NCI-H2171 treated with DMSO at 0.1 percent for 48 hours (cell line): ENCODE data around the gene MYO16.

ENCODE experiments used
- DNase-seq: peaks from one replicate; lab custom pipeline; 2025; lab: John Stamatoyannopoulos, UW

Gene MYO16

GRCh38 chr13:108629181-108629752, at the start of gene MYO16:
Gene MYO16, plus strand, starts transcription at chr13:108629611. Its CDS starts 234 bp downstream, at chr13:108629845.
- DNase-seq, result no peak

DNA sequence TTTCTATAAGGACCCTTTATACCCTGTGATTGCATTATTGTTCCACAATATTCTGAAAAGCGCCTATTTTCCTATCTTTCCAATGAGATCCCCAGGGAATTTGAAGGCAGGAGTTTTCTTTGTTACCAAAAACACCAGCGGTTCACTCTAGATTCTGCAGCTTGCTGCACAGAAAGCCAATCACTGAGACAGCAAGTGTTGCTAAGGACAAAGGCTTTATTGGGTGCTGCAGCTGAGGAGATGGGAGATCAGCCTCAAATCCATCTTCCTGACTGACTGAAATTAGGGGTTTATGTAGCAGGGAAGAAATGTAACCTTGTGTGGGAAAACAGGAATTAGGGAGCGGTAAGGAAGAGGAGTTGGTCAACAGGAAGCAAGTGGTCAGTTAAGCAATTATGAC, 42.6 kb upstream of the MYO16 start:
- DNase-seq, result no peak

- DNase-seq, result no peak
These were observed 40.9 kb upstream of the MYO16 start for GRCh38 chr13:108588516-108588915.

GRCh38 chr13:108594153-108594552, 35.3 kb upstream of the MYO16 start:
- no peak for DNase-seq

- no peak for DNase-seq
These were observed 33.8 kb upstream of the MYO16 start for GRCh38 chr13:108595436-108596274.

DNA sequence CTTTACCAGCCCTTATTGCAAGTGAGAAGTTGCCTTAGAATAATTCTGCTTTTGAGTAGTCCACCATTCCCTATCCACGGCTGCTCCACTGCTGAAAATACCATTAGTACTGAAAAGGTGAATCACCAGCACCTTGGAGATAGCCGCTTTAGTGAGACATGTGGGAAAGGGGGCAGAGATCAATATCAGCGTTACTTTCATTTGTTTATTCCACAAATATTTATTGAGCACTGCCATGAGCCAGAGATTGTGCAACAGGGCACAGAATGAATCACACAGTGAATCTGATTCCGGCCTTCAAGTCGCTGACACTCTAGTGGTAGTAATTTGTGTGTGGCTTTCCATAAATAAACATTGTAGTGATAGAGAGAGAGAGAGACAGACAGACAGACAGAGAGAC, 31.5 kb upstream of the MYO16 start:
- DNase-seq, result no peak

DNA sequence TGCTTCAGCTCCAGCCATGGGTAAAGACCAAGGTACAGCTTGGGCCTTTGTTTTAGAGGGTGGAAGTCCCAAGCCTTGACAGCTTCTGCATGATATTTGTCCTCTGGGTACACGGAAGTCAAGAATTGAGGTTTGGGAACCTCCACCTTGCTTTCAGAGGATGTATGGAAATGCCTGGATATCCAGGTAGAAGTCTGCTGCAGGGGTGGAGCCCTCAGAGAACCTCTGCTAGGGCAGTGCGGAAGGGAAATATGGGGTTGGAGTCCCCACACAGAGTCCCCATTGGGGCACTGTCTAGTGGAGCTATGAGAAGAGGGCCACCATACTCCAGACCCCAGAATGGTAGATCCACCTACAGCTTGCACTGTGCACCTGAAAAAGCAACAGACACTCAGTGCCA, 23.0 kb upstream of the MYO16 start:
- DNase-seq, result no peak

DNA sequence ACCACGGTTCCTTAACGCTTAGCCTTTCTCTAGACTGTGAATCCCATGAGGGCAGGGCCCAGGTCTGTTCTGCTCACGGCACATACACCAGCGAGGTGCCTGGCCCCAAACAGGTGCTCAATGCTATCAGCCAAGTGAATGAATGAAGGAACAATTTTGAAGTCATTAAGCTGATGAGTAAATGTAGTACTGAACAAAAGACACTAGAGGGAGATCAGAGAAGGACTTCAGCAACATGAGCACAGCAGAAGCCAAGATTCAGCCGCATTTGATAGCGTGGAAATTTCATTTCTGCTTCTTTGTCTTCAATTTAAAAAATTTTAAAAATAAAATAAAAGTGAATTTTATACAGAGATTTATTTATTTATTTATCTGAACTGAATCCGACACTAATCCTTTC, 20.1 kb upstream of the MYO16 start:
- DNase-seq, result peak; percentile 3

DNA sequence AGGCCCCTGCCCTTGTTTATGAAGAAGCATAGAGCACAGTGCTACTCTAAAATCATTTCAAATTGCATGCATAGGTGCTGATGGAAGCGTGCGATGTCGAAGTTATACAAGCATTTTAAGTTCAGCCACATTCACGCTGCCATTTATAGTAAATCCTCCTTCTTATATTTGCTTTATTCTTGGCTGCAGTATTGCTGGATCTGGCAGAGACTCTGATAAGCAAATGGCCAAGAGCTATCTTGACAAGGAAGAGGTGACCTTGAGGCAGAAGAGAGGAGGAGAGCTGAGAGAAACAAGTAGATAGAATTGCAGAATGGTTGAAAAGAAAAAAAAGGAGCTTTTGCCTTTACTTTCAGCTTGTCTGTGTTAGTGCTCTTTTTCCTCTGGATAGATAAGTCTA, 18.9 kb upstream of the MYO16 start:
- no peak for DNase-seq

GRCh38 chr13:108615241-108615640, 14.2 kb upstream of the MYO16 start:
- no peak for DNase-seq

GRCh38 chr13:108618233-108618632, 11.2 kb upstream of the MYO16 start:
- no peak for DNase-seq

- DNase-seq, result no peak
These were observed 7.9 kb upstream of the MYO16 start for GRCh38 chr13:108621462-108621861.

DNA sequence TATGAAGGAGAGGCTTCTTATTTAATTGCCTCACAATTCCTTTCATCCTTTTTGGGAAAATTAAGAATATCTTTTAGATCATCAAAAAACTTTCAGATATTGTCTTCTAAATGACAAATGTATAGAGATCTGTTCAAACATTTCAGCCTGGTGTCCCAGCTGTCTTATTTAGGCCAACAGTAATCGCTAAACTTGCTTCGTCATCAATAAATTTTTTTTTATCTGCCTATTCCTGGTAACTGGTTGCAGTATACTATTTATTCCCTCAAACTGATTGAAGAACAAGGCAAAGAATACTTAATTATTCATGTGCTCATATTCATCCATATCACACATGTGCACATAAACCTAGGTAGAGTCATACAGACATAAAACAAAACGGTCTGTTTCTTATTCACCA, 5.3 kb upstream of the MYO16 start:
- DNase-seq, result no peak

DNA sequence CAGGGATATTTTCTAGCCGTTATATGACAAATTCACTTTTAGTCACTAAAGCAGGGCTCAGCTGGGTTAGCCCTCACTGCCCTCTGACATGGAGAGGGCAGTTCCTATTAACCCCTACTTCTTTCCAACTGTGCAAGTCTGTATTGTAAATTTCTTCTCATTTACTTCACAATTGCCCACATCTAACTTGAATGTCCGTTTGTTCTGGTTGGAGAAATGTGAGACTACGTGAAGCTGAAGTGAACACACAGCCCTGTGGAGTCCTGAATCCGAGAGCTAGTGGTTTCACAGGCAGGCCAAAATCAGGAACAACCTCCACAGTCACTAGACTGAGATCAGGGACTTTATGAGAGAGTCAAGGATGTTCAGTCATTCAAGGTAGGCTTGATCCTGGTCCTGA, 4.4 kb upstream of the MYO16 start:
- no peak for DNase-seq

GRCh38 chr13:108629988-108630387, 577 bp downstream of the MYO16 start:
- DNase-seq, result no peak

DNA sequence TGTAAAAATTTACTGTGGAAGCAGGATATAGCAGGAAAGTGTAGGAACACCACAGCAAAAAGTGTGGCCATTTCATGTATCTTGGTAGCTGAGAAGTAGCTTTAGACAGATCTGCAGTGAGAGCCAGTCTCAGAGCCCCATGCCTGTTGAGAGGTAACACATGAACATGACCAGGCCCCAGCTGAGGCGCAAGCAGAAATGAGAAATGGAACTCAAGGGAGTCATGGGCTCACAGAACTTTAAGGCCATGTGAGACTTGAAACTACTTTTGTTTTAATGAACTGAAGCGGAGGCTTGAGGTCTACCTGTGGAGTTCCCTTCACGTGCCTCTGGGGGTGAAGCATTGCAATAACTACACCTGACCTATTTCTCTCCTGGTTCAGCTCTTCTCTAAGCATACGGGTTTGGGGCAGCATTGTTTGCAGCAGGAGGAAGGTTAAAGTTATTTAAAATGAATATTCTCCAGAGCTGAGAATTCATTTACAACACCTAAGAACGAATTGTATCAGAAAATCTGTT, 3.3 kb downstream of the MYO16 start:
- no peak for DNase-seq

DNA sequence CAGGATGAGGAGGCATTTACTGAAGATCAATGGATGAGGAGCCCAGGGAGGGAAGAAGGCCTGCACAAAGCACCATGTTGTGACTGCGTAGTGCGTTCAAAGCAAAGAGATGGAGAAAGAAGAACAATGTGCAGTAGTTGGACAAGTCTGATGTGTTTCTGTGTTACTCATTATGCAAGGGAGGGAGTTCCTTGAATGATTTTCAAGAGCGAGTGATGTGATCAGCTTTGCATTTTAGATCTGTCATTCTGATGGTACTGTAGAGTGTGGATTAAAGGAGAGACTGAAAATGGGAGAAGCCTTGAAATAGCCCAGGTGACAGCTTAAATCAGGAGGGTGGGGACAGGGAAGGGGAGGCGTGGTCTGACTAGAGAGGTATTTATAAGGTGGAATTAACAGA, 9.5 kb downstream of the MYO16 start:
- DNase-seq, result no peak

GRCh38 chr13:108643646-108644353, 14.4 kb downstream of the MYO16 start:
- no peak for DNase-seq

GRCh38 chr13:108645376-108645775, 16.0 kb downstream of the MYO16 start:
- DNase-seq, result no peak

- DNase-seq, result no peak
These were observed 20.9 kb downstream of the MYO16 start for GRCh38 chr13:108650271-108650670.

DNA sequence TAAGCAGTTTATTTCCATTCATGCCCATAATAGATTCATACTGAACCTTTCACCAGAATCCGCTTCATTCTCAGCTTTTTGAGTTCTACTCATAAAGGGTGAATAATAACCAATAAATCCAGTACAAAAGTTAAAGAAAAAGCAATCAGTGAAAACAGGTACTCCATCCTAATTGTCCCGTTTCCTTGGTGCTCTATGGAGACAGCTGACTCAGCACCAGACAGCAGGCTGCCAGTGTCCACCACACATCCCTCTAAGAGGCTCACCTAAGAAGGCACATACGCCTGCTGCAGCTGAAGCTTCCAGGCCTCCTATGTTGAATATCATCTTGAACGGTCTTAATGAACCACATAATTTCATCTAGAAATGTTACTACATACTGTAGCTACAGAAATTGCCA, 27.3 kb downstream of the MYO16 start:
- DNase-seq, result no peak

DNA sequence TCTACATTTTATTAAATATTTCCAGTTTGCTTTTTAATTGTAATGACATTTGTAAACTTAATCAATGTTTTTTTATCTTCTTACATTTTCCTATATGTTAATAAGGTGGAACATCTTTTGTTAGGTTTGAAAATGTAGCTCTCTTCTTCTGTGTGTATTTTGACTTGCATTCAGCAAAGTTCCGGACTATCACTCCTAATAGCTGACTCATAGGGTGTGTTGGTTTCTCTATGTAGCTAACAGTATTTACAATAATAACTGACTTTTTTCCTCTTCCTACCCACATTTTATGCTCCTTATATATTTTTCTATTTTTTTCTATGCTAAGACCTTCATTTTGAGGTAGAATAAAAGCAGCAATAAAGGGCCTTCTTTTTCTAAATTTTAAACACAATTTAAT, 28.1 kb downstream of the MYO16 start:
- no peak for DNase-seq

- DNase-seq, result no peak
These were observed 33.1 kb downstream of the MYO16 start for GRCh38 chr13:108662528-108662927.
